ENCODE measurements around the gene ZNF282. TPM values are rescaled to one million over a fixed set of nuclear protein-coding genes. Genes with fewer than 3 reads are reported as not detected.
"Not testable (repeated sequence)": the region's sequence is repeated elsewhere in the genome, so short reads cannot be mapped to it uniquely, and the experiment has no call there.

ZNF282 gene
- polyA plus RNA-seq, 1 donor = 25.2 TPM

- no peak for DNase-seq
These were observed 59.0 kb downstream of the ZNF282 start for GRCh38 chr7:149254181-149254858.

GRCh38 chr7:149255174-149255573, 59.8 kb downstream of the ZNF282 start:
- no peak for DNase-seq

GRCh38 chr7:149256568-149256967, 61.2 kb downstream of the ZNF282 start:
- no peak for DNase-seq

GRCh38 chr7:149257146-149257545, 61.8 kb downstream of the ZNF282 start:
- no peak for DNase-seq

- DNase-seq = no peak
These were observed 66.0 kb downstream of the ZNF282 start for GRCh38 chr7:149261316-149261828.

- peak; percentile 83 for DNase-seq
These were observed 66.7 kb downstream of the ZNF282 start, which contains the start of gene ZNF783 for GRCh38 chr7:149261829-149262617. Gene ZNF783 (plus strand): TSS chr7:149262196. CDS start chr7:149262334, 138 bp downstream.

- no peak for DNase-seq
These were observed 71.1 kb downstream of the ZNF282 start for GRCh38 chr7:149266451-149266850.

- no peak for DNase-seq
These were observed 72.4 kb downstream of the ZNF282 start for GRCh38 chr7:149267733-149268132.

GRCh38 chr7:149274424-149274823, 79.1 kb downstream of the ZNF282 start:
- not testable (repeated sequence) for DNase-seq

Other genes with a start within 250 kb of the ZNF282 start
- 175 TPM for gene PDIA4, start 167.0 kb upstream of the ZNF282 start, polyA plus RNA-seq (ENCODE audit: insufficient read length)
- 9.3 TPM for gene ZNF786, start 104.8 kb upstream of the ZNF282 start, polyA plus RNA-seq (ENCODE audit: insufficient read length)
- 8.6 TPM for gene ZNF425, start 69.2 kb upstream of the ZNF282 start, polyA plus RNA-seq (ENCODE audit: insufficient read length)
- gene ZNF398, start 48.1 kb upstream of the ZNF282 start, polyA plus RNA-seq (ENCODE audit: insufficient read length) = 15.6 TPM
- gene ZNF212, start 44.1 kb downstream of the ZNF282 start, polyA plus RNA-seq (ENCODE audit: insufficient read length) = 17.1 TPM
- gene ZNF783, start 66.7 kb downstream of the ZNF282 start, polyA plus RNA-seq (ENCODE audit: insufficient read length) = 17.0 TPM

All from left kidney (tissue), 2 donors.